Bronchial epithelial cell (primary cell): Measurements from ENCODE around the gene IQSEC3. TPM values are rescaled to one million over a fixed set of nuclear protein-coding genes. Genes with fewer than 3 reads are reported as not detected.

ENCODE experiments used
- DNase-seq: peaks from one replicate; pipeline ENCODE4 v3.0.0-alpha.2; 2010; ENCODE audit warnings: low read depth
- FAIRE-seq: peaks from 2 replicates; lab custom pipeline; 2011; peaks lifted over from hg19 to GRCh38; lab: Jason Lieb, UNC
- H3K27me3 ChIP-seq: 2 replicates; pipeline ENCODE4 v1.5.1; 2011; ENCODE audit warnings: low read length; ENCODE audit not compliant: control insufficient read depth, insufficient read depth
- H3K36me3 ChIP-seq: 2 replicates; pipeline ENCODE4 v1.5.1; 2011; ENCODE audit warnings: low read length; ENCODE audit not compliant: control insufficient read depth, insufficient read depth
- H3K4me3 ChIP-seq: 2 replicates; pipeline ENCODE4 v1.5.1; 2011; ENCODE audit warnings: mild to moderate bottlenecking, low read depth, low read length, control low read depth
- total RNA-seq: library from RNA; depleted of rRNA; stranded (reverse); fragments of >200 nt; gene quantifications from 2 replicates; pipeline ENCODE4 v1.2.1, GENCODE V29; 2014
- TF ChIP-seq, protein P1 (sequence below): IDR thresholded peaks from 2 replicates; pipeline ENCODE4 v1.5.1; 2011; ENCODE audit warnings: mild to moderate bottlenecking, moderate library complexity, low read length, control low read depth, inconsistent platforms; ENCODE audit not compliant: insufficient read depth, severe bottlenecking

IQSEC3 gene
- total RNA-seq, 1 donor from 2014 or later: not detected

DNA sequence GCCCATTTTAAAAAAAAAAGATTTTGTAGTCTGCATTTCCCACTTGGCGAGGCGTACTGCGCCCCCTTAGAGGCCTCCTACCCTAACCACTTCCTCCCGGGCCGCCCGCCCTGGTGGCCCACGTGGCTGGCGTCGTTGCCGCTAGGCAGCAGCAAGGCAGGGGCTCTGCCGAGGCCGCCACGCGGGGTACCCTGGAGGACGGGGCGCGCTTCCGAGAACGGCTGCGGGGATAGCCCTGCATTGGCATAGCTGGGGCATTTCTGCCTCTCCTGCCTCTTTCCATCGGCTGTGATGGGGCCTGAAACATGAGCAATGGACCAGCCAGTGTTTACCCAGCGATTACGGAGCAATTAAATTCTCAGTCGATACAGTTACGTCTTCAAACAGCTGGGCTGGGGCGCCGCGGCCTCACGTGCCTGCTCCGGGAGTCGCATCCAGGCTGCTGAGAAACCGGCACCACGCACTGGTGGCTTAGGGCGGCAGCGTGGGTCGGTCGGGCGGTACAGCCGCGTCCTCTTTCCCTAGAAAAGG, 38.0 kb downstream of the IQSEC3 start:
- Histone ChIP-seq H3K27me3 (no peaks in the 10 kb centered on the region), H3K4me3 (no peak overlapping the region), H3K36me3 (no peaks in the 10 kb centered on the region)
- no peak for FAIRE-seq
- DNase-seq: no peak
- TF ChIP-seq, protein P1, sequence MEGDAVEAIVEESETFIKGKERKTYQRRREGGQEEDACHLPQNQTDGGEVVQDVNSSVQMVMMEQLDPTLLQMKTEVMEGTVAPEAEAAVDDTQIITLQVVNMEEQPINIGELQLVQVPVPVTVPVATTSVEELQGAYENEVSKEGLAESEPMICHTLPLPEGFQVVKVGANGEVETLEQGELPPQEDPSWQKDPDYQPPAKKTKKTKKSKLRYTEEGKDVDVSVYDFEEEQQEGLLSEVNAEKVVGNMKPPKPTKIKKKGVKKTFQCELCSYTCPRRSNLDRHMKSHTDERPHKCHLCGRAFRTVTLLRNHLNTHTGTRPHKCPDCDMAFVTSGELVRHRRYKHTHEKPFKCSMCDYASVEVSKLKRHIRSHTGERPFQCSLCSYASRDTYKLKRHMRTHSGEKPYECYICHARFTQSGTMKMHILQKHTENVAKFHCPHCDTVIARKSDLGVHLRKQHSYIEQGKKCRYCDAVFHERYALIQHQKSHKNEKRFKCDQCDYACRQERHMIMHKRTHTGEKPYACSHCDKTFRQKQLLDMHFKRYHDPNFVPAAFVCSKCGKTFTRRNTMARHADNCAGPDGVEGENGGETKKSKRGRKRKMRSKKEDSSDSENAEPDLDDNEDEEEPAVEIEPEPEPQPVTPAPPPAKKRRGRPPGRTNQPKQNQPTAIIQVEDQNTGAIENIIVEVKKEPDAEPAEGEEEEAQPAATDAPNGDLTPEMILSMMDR: no peak

DNA sequence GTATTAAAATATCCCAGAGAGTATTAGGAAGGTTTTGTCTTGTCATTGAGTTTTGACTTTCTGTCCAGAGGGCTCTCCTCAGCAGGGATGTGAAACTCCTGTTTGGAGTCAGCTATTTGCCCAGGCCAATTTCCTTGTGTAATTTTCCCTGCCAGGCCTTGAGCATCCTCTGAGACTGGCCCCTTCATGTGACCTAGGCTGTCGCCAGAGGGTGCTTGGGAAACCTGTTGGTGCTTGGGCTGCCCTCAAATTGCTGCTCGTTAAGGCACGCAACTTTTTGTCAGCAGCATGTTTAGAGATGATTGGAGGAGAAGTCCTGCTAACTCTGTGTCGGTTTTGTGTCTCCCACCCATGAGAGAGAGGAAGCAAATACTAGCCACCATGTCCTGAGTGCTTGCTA, 39.1 kb downstream of the IQSEC3 start:
- TF ChIP-seq, protein P1: no peak
- Histone ChIP-seq H3K27me3 (no peaks in the 10 kb centered on the region), H3K36me3 (no peaks in the 10 kb centered on the region), H3K4me3 (no peak overlapping the region)
- DNase-seq (no peak), FAIRE-seq (no peak)

DNA sequence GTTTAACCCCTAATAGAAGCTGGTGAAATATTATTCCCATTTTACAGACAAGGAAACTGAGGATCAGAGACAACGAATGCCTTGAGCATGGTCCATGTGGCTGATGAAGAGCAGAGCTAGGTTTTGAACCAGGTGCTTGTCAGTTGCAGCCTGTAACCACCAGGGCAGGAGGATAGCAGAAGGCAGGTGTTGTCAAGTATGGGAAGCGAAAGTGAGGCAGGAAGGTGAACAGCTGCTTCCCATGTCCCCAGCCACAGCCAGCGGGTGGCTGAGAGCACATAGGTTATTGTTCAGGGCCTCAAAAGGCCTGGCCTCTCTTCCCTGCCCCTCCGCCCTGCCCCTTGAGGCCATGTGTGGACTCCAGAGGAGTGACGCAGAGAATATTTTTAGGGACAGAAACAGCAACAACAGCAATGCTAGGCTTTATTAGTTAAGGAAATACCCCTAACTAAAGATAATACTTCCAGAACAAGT, 39.6 kb downstream of the IQSEC3 start:
- Histone ChIP-seq H3K4me3 (no peak overlapping the region), H3K36me3 (no peaks in the 10 kb centered on the region), H3K27me3 (no peaks in the 10 kb centered on the region)
- DNase-seq: no peak
- TF ChIP-seq, protein P1: no peak
- no peak for FAIRE-seq

DNA sequence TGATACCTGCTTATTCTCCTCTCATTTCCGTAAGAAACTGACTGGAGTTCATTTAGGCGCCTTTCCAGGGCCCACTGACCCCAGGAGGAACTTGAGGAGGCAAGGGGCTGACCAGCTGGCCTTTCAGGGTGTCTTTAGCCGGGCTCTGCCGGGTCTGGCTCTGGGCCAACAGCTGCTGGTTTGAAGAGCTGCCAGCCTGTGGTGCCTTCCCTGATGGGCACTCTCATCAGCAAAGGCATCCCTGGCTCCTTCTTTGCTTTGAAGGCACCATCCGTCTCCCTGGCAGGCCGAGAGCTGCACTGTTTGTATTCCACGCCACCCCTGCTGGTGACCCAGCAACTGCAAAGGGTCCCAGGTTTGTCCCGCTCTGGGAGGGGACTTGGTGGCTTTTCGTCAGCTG, 42.0 kb downstream of the IQSEC3 start:
- FAIRE-seq (no peak), DNase-seq (no peak)
- no peak overlapping the region for H3K4me3 ChIP-seq
- TF ChIP-seq, protein P1: no peak
- H3K36me3 ChIP-seq: no peaks in the 10 kb centered on the region
- H3K27me3 ChIP-seq: no peaks in the 10 kb centered on the region

DNA sequence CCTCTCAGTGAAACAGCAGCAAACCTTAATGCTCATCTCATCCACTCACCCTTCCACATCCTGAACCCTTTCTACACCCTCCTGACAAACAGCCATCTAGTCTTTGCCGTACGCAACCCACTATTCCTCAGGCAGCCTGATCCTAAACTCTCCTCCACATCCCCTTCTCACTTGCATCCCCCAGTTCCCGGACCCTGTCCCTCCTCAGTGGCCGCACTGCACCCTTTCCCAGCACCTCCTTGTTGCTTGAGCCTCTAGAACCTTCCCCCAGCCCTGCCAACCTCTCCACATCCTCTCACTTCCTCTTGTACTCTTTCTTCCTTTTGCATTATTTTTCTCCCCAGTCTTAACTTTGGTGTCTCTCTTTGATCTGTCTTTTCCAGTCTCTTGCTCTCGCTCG, 42.9 kb downstream of the IQSEC3 start:
- FAIRE-seq (no peak), DNase-seq (no peak)
- TF ChIP-seq, protein P1: no peak
- Histone ChIP-seq H3K4me3 (no peak overlapping the region), H3K36me3 (no peaks in the 10 kb centered on the region), H3K27me3 (no peaks in the 10 kb centered on the region)

DNA sequence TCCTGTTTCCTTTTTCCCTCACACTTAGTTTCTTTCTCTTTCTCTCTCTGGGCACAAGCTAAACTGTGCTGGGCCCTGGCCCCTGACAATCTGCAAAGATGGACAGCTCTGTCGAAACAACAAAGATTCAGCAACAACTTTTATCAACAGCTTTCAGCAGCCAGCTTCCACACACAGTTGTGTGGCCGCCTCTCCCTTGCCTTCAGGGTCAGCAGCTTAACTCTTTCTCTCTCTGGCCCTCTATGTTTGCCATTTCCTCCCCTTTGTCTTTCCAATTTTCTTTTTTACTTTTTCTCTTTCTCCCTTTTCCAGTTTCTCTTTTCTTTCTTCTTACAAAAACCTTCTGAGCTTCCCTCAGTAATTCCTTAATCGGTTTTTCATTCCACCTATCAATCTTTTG, 43.3 kb downstream of the IQSEC3 start:
- DNase-seq (no peak), FAIRE-seq (no peak)
- no peaks in the 10 kb centered on the region for H3K27me3 ChIP-seq
- no peak overlapping the region for H3K4me3 ChIP-seq
- H3K36me3 ChIP-seq: no peaks in the 10 kb centered on the region
- TF ChIP-seq, protein P1: no peak
